Stomach (tissue), 4 donors: Measurements from ENCODE around the gene CDKN2B-AS1.

Experiments
- EP300 ChIP-seq: sonication (generic); formaldehyde crosslinking; IDR thresholded peaks from one replicate; pipeline ENCODE4 v1.6.1; 2017; ENCODE audit warnings: antibody characterized with exemption
- POLR2A ChIP-seq, 4 donors: fragments of 450-650 bp; IDR thresholded peaks; one replicate each; pipeline ENCODE4 v1.6.1; 2016; ENCODE audit warnings: antibody characterized with exemption in 4 of 4, control low read depth in 2 of 4, mild to moderate bottlenecking in 1 of 4, moderate library complexity in 1 of 4
- POLR2AphosphoS5 ChIP-seq, 3 donors: sonication (generic); formaldehyde crosslinking; IDR thresholded peaks; one replicate each; pipeline ENCODE4 v1.6.1; 2016; ENCODE audit warnings: antibody characterized with exemption in 3 of 3
- TF ChIP-seq, protein P1 (sequence below), 7 experiments: fragments of 450-650 bp in 4 of 7; fragments of 200-600 bp in 3 of 7; sonication (generic) in 3 of 7; IDR thresholded peaks; one replicate each; pipeline ENCODE4 v1.5.1; 2016 to 2019; ENCODE audit warnings: antibody characterized with exemption in 7 of 7, control low read depth in 2 of 7, mild to moderate bottlenecking in 1 of 7

GRCh38 chr9:21966140-21966851 lies 28.3 kb upstream of the CDKN2B-AS1 start:
- TF ChIP-seq, protein P1, sequence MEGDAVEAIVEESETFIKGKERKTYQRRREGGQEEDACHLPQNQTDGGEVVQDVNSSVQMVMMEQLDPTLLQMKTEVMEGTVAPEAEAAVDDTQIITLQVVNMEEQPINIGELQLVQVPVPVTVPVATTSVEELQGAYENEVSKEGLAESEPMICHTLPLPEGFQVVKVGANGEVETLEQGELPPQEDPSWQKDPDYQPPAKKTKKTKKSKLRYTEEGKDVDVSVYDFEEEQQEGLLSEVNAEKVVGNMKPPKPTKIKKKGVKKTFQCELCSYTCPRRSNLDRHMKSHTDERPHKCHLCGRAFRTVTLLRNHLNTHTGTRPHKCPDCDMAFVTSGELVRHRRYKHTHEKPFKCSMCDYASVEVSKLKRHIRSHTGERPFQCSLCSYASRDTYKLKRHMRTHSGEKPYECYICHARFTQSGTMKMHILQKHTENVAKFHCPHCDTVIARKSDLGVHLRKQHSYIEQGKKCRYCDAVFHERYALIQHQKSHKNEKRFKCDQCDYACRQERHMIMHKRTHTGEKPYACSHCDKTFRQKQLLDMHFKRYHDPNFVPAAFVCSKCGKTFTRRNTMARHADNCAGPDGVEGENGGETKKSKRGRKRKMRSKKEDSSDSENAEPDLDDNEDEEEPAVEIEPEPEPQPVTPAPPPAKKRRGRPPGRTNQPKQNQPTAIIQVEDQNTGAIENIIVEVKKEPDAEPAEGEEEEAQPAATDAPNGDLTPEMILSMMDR (IDR thresholded peaks at IDR 0.05) = no peak
- no peak for TF ChIP-seq POLR2A (IDR thresholded peaks at IDR 0.05)
- no peak for TF ChIP-seq POLR2AphosphoS5 (IDR thresholded peaks at IDR 0.05)
- no peak for TF ChIP-seq EP300
